NCI-H446 treated with DMSO at 0.1 percent for 48 hours (cell line): ENCODE measurements around the gene ABI3BP.
A peak's percentile ranks its signal among the peaks of the same experiment; 100 is the strongest.

Source experiments
- DNase-seq: peaks from one replicate; lab custom pipeline; 2025; lab: John Stamatoyannopoulos, UW

Gene ABI3BP

DNA sequence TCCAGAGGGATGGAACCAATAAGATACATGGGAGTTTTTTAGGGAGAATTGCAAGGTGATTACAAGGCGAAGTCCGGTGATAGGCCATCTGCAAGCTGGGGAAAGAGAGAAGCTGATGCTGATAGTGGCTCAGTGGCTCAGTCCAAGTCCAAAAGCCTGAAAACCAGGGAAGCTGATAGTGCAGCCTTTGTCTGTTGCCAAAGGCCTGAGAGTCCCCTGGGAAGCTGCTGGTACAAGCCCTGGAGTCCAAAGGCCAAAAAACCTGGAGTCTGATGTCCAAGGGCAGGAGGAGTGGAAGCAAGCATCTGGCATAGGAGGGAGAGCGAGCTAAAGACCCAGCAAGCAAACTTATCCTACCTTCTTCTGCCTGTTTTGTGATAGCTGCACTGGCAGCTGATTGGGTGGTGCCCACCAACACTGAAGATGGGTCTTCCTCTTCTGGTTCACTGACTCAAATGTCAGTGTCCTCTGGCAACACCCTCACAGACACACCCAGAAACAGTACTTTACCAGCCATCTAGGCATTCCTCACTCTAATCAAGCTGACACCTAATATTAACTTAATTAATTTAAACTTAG is 267.2 kb downstream of the ABI3BP start:
- no peak for DNase-seq

- no peak for DNase-seq
Measured at GRCh38 chr3:100720426-100720825, 272.8 kb downstream of the ABI3BP start.

- no peak for DNase-seq
Measured at GRCh38 chr3:100719136-100719535, 274.1 kb downstream of the ABI3BP start.

DNA sequence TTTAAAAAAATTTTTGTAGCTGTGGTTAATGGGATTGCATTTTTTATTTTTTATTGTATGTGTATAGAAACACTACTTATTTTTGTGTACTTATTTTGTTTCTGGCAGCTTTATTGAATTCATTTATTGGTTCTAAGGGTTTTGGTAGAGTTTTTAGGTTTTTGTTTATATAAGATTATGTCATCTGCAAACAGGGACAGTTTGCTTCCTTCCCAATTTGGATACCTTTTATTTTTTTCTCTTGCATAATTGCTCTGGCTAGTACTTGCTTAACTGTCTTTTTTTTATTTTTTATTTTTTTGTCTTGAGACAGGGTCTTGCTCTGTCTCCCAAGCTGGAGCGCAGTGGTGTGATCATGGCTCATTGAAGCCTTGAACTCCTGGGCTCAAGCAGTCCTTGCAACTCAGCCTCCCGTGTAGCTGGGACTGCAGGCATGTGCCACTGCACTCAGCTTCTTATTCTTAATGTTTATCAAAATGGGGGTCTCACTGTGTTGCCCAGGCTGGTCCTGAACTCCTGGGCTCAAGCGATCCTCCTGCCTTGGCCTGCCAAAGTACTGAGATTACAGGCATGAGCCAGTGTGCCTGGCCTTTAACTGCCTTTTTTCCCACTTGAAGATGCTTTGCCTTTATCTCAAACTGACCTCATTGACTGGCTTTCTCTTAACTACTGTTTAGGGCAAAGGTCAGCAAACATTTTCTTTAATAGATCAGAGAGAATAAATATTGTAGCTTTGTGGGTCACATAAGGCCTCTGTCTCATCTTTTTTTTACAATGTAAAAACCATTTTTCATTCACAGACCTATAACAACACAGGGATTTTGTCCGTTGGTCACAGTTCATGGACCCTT is 275.4 kb downstream of the ABI3BP start:
- DNase-seq: no peak

GRCh38 chr3:100717063-100717462 is 276.2 kb downstream of the ABI3BP start:
- DNase-seq: no peak

- DNase-seq: no peak
Measured at GRCh38 chr3:100715176-100715575, 278.0 kb downstream of the ABI3BP start.

DNA sequence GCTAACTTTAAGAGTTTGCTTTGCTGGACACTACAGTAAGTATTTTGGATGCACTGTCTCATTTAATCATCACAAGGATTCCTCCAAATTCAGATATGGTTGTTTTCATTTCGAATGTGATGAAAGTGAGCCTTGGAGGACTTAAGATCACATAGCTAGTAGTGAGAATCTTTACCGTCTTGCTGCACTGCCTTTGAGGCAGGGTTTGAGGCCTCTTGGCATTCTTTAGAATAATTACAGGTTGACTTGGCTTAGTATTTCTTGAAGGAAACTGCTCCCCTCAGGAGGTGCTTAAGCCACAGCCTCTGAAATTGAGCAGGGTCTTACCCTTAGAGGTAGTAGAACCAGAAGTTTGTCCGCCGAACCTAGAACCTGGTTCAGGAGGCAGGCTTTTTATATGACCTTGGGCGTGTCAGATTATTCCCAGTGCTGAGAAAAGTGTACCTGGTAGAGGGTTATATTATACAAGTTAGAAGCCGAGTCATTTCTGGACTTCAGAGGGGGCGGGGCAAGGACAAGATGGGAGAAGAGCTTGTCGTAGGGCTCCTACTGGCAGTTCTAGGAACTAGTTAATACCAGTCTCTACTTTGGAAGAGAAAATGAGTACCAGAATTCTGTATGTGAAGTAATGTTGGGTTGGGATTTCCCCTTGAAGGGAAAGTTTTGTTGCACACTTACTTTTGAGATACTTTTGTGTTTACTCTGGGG is 282.8 kb downstream of the ABI3BP start:
- no peak for DNase-seq

DNA sequence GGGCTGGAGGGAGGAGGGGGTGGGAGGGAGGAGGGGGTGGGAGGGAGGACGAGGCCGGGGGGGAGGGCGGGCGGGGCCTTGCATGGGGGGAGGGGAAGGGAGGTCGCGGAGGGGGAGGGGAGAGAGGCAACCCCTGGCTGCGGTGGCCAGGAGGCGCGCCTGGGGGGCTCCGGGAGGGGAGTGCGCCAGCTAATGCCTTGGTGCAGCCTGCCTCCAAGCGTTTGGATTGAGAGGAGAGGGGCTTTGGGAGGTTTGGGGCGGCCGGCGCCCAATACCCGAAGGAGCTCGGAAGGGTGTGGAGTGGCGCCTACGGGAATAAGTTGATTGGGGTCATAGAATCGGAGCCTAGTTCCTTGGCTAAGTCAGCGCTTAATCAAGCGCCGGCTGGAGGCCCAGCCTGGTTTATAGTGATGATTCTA is 283.4 kb downstream of the ABI3BP start:
- no peak for DNase-seq

GRCh38 chr3:100708989-100709841 is 284.0 kb downstream of the ABI3BP start, which contains the start of gene TFG:
Gene TFG, plus strand, starts transcription at chr3:100709494. Its CDS starts 4,192 bp downstream, at chr3:100713686.
- DNase-seq: peak; percentile 96

- no peak for DNase-seq
Measured at GRCh38 chr3:100708644-100708988, 284.6 kb downstream of the ABI3BP start.

DNA sequence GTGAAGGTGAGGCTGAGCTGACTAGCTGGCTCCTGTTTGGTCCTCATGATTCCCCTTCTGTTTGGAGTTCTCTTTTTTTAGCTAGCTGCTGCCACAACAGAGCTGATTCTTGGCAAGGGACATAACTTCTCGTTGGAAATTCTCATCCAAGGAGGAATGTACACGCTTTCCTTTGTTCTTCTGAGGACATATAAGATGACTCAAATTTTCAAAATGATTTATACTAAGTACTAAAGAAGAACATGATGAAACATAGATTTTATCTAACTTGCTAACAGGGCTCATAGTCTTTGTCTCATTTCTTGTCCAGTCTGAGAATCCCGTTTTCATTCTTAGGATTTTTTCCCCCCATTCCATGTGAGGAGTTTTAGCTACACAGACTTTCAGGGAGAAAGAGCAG is 286.9 kb downstream of the ABI3BP start:
- DNase-seq: no peak

DNA sequence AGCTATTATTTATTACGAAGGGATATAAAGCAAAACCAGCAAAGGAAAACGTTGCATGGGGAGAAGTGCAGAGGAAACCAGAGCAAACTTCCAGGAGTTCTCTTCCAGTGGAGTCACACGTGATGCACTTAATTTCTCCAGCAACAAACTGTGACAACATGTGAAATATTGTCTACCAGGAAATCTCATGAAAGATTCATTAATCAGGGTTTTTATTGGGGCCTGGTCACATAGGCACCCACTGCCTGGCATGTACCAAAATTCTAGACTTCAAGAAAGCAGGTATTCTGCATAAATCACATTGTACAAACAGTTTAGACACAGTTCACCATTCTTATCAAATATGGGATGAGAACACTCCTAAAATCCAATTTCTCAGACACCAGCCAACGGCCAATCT is 289.4 kb downstream of the ABI3BP start:
- no peak for DNase-seq

GRCh38 chr3:100702980-100703345 is 290.3 kb downstream of the ABI3BP start:
- DNase-seq: no peak

DNA sequence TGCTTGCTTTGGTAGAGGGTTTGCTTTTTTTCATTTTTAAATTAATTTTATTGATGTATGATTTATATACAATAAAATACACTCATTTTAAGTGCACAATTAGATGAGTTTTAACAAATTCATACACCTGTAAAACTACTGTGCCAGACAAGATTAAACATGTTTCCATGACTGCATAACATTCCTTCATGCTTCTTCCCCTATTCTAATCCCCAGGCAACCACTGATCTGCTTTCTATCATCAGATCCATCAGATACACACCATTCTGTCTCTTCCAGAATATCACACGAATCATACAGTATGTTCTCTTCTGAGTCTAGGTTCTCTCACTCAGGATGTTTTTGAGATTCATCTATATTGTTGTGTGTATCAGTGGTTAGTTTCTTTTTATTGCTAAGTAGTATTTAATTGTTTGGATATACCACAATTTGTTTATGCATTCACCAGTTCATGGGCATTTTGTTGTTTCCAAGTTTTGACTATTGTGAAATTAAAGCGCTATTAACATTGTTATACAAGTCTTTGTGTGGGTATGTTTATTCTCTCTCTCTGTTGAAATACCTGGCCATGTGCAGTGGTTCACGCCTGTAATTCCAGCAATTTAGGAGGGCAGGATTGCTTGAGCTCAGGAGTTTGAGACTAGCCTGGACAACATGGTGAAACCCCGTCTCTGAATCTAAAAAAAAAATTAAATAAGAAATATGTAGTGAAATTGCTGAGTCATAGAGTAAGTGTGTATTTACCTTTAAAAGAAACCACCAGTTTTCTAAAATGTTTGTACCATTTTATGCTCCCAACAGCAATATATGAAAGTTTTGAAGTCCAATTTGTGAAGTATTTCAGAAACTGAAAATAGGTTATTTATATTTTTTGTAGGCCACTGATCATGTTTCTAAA is 290.9 kb downstream of the ABI3BP start:
- DNase-seq: no peak

GRCh38 chr3:100700708-100701107 is 292.5 kb downstream of the ABI3BP start:
- DNase-seq: no peak
